Measurements from ENCODE around the gene RGS8. TPM values are rescaled to one million over a fixed set of nuclear protein-coding genes. Genes with fewer than 3 reads are reported as not detected.

RGS8 gene
- total and polyA plus RNA-seq, 2 of the 4 experiments (the other 2 are of a cell fraction): not detected

DNA sequence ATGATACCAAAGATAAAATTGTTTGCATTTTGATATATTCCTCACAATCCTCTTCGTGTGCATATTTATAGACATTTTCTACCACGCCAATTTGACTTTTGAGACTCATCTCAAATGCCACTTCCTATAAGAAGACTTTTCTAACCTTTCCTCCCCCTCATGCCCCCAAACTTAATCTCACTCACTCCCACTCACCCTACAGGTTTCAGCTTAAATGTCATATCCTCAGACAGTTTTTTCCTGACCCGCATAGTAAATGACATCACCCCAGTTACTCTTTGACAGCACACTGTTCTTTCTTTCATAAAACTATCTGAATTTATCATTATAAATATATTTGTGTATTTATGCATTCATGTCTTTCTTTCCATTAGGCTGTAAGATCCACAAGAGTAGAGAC, 29.6 kb upstream of the RGS8 start:
- no peak overlapping the region for H2BK120ac ChIP-seq (ENCODE audit: low read depth, low read length)
- no peak for TF ChIP-seq CHD1 (IDR thresholded peaks at IDR 0.05; ENCODE audit: low read depth, low read length)
- TF ChIP-seq RCOR1 (IDR thresholded peaks at IDR 0.05; ENCODE audit: insufficient replicate concordance, low read length): no peak
- TF ChIP-seq MAZ (IDR thresholded peaks at IDR 0.05; ENCODE audit: borderline replicate concordance, low read depth, low read length): no peak
- TF ChIP-seq BHLHE40 (IDR thresholded peaks at IDR 0.05; ENCODE audit: low read depth, low read length): no peak
- TF ChIP-seq CEBPB (IDR thresholded peaks at IDR 0.05; ENCODE audit: low read depth, low read length): no peak
- TF ChIP-seq, protein P1, sequence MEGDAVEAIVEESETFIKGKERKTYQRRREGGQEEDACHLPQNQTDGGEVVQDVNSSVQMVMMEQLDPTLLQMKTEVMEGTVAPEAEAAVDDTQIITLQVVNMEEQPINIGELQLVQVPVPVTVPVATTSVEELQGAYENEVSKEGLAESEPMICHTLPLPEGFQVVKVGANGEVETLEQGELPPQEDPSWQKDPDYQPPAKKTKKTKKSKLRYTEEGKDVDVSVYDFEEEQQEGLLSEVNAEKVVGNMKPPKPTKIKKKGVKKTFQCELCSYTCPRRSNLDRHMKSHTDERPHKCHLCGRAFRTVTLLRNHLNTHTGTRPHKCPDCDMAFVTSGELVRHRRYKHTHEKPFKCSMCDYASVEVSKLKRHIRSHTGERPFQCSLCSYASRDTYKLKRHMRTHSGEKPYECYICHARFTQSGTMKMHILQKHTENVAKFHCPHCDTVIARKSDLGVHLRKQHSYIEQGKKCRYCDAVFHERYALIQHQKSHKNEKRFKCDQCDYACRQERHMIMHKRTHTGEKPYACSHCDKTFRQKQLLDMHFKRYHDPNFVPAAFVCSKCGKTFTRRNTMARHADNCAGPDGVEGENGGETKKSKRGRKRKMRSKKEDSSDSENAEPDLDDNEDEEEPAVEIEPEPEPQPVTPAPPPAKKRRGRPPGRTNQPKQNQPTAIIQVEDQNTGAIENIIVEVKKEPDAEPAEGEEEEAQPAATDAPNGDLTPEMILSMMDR (conservative IDR thresholded peaks at IDR 0.05; ENCODE audit: low read depth, low read length): no peak
- TF ChIP-seq MAFK (IDR thresholded peaks at IDR 0.05; ENCODE audit: low read depth, low read length): no peak
- TF ChIP-seq NFE2L2 (IDR thresholded peaks at IDR 0.05; ENCODE audit: low read depth, low read length): no peak
- TF ChIP-seq MXI1 (IDR thresholded peaks at IDR 0.05; ENCODE audit: borderline replicate concordance, low read depth, low read length): no peak
- TF ChIP-seq, protein P2, sequence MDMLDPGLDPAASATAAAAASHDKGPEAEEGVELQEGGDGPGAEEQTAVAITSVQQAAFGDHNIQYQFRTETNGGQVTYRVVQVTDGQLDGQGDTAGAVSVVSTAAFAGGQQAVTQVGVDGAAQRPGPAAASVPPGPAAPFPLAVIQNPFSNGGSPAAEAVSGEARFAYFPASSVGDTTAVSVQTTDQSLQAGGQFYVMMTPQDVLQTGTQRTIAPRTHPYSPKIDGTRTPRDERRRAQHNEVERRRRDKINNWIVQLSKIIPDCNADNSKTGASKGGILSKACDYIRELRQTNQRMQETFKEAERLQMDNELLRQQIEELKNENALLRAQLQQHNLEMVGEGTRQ (IDR thresholded peaks at IDR 0.05; ENCODE audit: low read depth, low read length): no peak
- TF ChIP-seq, protein P3, sequence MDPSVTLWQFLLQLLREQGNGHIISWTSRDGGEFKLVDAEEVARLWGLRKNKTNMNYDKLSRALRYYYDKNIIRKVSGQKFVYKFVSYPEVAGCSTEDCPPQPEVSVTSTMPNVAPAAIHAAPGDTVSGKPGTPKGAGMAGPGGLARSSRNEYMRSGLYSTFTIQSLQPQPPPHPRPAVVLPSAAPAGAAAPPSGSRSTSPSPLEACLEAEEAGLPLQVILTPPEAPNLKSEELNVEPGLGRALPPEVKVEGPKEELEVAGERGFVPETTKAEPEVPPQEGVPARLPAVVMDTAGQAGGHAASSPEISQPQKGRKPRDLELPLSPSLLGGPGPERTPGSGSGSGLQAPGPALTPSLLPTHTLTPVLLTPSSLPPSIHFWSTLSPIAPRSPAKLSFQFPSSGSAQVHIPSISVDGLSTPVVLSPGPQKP (IDR thresholded peaks at IDR 0.05; ENCODE audit: borderline replicate concordance, low read depth, low read length): no peak
- TF ChIP-seq SMC3 (IDR thresholded peaks at IDR 0.05; ENCODE audit: low read depth, low read length): no peak
- no peak for TF ChIP-seq RAD21 (IDR thresholded peaks at IDR 0.05; ENCODE audit: low read length)
- TF ChIP-seq FOS (IDR thresholded peaks at IDR 0.05; ENCODE audit: low read depth, low read length): no peak
- TF ChIP-seq RFX5 (IDR thresholded peaks at IDR 0.05; ENCODE audit: low read depth, low read length): no peak
- TF ChIP-seq POLR2A (IDR thresholded peaks at IDR 0.05; ENCODE audit: low read depth, low read length): no peak
- no peak for DNase-seq
- POLR2A ChIA-PET (ENCODE audit: unreplicated experiment): no interaction called here
- no peak overlapping the region for H2AK9ac ChIP-seq (replicated peaks; ENCODE audit: low read depth, low read length, poor library complexity)
- H3K27me3 ChIP-seq (ENCODE audit: control insufficient read depth, insufficient read depth, low read length): peaks cover 2% of the 10 kb centered on the region
- H3K36me3 ChIP-seq (ENCODE audit: control insufficient read depth, insufficient read depth, low read length): no peaks in the 10 kb centered on the region
- no peaks in the 10 kb centered on the region for H3K9me1 ChIP-seq (ENCODE audit: insufficient read depth, low read length)
- no peak overlapping the region for H2BK15ac ChIP-seq (ENCODE audit: low read depth, low read length)
- intact Hi-C loops (cut with micrococcal nuclease): no loop called here
- H3K4me1 ChIP-seq (ENCODE audit: control insufficient read depth, insufficient read depth, low read length): no peaks in the 10 kb centered on the region
- no peak overlapping the region for H4K91ac ChIP-seq (ENCODE audit: insufficient read depth, low read depth, low read length)
- no peaks in the 10 kb centered on the region for H4K20me1 ChIP-seq (ENCODE audit: insufficient read depth, low read length)
- WGBS, 2 experiments (ENCODE audit: extremely low coverage in 2 of 2, insufficient read length in 1 of 2): 40% methylated on average over 1 of the region's 3 CpGs; no CpG with 5 or more reads in 1 of the 2 experiments
- in situ Hi-C loops (cut with MboI; ENCODE audit: low sequenced_read_pairs): no loop called here
- no peak for ATAC-seq (ENCODE audit: low read depth)
- no peak overlapping the region for H4K5ac ChIP-seq (ENCODE audit: low read depth, low read length)
- no peak overlapping the region for H3K9ac ChIP-seq (ENCODE audit: low read depth, low read length)
- no peak overlapping the region for H3K4me2 ChIP-seq (ENCODE audit: low read depth, low read length)
- H2BK20ac ChIP-seq (ENCODE audit: low read depth, low read length): no peak overlapping the region
- no peak overlapping the region for H3K4ac ChIP-seq (ENCODE audit: low read depth, low read length)
- no peak overlapping the region for H2BK5ac ChIP-seq (ENCODE audit: low read depth, low read length, poor library complexity, severe bottlenecking)
- no peaks in the 10 kb centered on the region for H3K9me3 ChIP-seq (ENCODE audit: control insufficient read depth, insufficient read depth, low read length)
- no peak overlapping the region for H3K56ac ChIP-seq (ENCODE audit: extremely low read depth, insufficient read depth, low read length)
- H4K8ac ChIP-seq (ENCODE audit: low read depth in 2 of 2, low read length in 2 of 2): no peak overlapping the region
- no peaks in the 10 kb centered on the region for H3K79me1 ChIP-seq (ENCODE audit: low read depth in 1 of 2, low read length in 2 of 2)
- H3K4me3 ChIP-seq (ENCODE audit: insufficient read depth, low read depth, low read length): no peak overlapping the region
- no peak overlapping the region for H3K23ac ChIP-seq (ENCODE audit: low read depth, low read length)
- H2AK5ac ChIP-seq (ENCODE audit: low read depth, low read length): no peak overlapping the region
- dilution Hi-C loops (cut with HindIII; ENCODE audit: low sequenced_read_pairs, unreplicated experiment): no loop called here
- CTCF ChIA-PET: no interaction called here
- no peak overlapping the region for H3K18ac ChIP-seq (ENCODE audit: low read depth, low read length)
- H3K27ac ChIP-seq (ENCODE audit: insufficient read depth, low read length): no peak overlapping the region
- BruUV-seq (replicated peaks): no TSS peak
- H2AFZ ChIP-seq (replicated peaks; ENCODE audit: low read length, poor library complexity): no peak overlapping the region
- no peak overlapping the region for H3K14ac ChIP-seq (replicated peaks; ENCODE audit: low read depth, low read length)

Measured in IMR-90 (cell line).